ENCODE measurements around the gene PSD. TPM values are rescaled to one million over a fixed set of nuclear protein-coding genes. Genes with fewer than 3 reads are reported as not detected.
A peak's percentile ranks its signal among the peaks of the same experiment; 100 is the strongest.

Gene PSD
- total RNA-seq, 1 donor from 2014 or later: 0.34 TPM

DNA sequence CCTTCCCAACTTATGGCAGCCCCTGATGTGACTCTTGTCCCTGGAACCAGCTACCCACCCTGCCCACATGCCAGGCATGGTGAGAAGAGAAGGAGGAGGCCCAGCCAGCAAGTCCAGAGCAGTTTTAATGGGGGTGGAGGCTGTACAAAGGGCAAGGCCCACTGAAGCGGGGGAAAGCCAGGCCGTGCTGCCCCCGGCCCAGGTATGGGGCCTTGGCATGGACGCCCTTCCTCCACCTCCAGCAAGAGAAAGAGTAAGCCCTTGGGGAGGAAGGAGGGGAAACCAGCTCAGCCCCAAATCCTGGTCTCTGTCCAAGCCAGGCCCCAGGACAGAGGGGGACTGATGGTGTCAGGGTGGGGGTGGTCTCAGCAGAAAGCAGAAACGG lies 16.1 kb downstream of the PSD start:
- DNase-seq: no peak

DNA sequence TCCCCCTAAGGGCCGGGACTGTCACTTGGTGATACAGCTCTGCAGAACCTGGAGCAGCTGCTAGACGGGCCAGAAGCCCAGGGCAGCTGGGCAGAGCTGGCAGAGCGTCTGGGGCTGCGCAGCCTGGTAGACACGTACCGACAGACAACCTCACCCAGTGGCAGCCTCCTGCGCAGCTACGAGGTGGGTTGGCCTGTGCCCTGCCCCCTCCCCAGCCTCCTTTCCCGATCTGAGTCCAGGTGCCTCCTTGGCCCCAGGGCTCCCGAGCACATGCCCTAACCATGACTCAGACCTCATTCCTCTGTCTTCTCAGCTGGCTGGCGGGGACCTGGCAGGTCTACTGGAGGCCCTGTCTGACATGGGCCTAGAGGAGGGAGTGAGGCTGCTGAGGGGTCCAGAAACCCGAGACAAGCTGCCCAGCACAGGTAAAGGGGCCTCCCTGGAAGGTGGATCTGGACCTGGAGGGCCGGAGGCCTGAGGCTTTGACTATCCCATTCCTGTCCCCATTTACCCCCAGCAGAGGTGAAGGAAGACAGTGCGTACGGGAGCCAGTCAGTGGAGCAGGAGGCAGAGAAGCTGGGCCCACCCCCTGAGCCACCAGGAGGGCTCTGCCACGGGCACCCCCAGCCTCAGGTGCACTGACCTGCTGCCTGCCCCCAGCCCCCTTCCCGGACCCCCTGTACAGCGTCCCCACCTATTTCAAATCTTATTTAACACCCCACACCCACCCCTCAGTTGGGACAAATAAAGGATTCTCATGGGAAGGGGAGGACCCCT lies 16.7 kb downstream of the PSD start:
- DNase-seq: no peak

DNA sequence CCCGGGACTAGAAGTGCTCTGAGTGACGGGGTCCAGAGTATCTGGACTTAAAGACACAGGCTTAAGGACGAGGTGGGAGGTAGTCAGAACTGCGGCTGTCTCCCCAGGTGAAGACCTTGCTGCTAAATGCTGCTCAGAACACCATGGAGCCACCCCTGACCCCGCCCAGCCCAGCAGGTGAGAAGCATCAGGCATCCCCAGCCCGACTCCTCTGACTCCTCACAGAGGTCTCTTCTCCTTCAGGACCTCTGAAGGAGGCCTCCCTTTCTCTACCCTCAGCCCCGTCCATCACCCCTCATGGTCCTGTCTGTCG lies 17.3 kb downstream of the PSD start:
- DNase-seq: no peak

DNA sequence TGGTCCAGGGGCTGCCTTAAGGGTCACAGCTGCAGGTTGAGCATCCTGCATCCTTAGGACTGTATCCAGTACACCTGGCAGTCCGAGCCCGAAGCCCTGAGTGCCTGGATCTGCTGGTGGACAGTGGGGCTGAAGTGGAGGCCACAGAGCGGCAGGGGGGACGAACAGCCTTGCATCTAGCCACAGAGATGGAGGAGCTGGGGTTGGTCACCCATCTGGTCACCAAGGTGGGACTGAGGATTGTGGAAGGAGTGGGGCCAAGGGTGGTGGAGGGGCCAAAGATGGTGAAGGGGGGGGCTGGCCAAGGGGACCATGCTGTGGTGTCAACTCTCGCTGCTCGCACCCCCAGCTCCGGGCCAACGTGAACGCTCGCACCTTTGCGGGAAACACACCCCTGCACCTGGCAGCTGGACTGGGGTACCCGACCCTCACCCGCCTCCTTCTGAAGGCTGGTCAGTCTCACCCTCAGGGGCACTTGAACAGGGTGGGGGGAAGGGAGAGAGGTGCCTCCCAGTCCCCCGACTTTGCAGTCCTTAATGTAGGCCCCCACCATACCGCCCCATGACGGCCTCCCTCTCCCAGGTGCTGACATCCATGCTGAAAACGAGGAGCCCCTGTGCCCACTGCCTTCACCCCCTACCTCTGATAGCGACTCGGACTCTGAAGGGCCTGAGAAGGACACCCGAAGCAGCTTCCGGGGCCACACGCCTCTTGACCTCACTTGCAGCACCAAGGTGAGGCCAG lies 17.8 kb downstream of the PSD start:
- DNase-seq: no peak

DNA sequence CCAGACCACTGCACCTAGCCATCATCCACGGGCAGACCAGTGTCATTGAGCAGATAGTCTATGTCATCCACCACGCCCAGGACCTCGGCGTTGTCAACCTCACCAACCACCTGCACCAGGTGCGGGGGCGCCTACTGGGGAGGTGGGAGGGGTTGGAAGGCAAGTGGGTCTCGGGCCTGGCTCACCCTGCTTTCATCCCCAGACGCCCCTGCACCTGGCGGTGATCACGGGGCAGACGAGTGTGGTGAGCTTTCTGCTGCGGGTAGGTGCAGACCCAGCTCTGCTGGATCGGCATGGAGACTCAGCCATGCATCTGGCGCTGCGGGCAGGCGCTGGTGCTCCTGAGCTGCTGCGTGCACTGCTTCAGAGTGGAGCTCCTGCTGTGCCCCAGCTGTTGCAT lies 18.5 kb downstream of the PSD start:
- no peak for DNase-seq

DNA sequence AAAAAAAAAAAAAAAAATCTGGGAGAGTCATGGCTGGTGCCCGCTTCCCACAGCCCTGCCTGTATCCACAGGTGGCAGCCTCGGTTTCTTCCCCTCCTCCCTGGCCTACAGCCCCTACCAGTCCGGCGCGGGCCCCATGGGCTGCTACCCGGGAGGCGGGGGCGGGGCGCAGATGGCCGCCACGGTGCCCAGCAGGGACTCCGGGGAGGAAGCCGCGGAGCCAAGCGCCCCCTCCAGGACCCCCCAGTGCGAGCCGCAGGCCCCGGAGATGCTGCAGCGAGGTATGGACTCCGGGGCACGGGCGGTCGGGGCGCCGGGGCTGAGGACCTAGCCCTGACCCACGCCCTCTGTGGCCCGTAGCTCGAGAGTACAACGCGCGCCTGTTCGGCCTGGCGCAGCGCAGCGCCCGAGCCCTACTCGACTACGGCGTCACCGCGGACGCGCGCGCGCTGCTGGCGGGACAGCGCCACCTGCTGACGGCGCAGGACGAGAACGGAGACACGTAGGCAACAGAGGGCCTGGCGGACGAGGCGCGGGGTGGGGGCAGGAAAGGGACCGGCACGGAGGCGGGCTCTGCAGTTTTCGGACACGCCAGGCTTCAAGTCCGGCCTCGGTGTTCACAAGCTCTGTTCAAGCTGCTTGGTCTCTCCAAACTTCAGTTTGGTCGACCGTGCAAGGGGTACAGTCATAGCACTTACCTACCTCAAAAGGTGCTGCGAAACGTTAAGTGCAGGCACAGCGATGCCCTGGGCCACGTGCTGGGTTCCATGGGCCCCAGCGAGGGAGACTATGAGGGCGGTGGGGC lies 19.2 kb downstream of the PSD start:
- DNase-seq: peak; percentile 93

DNA sequence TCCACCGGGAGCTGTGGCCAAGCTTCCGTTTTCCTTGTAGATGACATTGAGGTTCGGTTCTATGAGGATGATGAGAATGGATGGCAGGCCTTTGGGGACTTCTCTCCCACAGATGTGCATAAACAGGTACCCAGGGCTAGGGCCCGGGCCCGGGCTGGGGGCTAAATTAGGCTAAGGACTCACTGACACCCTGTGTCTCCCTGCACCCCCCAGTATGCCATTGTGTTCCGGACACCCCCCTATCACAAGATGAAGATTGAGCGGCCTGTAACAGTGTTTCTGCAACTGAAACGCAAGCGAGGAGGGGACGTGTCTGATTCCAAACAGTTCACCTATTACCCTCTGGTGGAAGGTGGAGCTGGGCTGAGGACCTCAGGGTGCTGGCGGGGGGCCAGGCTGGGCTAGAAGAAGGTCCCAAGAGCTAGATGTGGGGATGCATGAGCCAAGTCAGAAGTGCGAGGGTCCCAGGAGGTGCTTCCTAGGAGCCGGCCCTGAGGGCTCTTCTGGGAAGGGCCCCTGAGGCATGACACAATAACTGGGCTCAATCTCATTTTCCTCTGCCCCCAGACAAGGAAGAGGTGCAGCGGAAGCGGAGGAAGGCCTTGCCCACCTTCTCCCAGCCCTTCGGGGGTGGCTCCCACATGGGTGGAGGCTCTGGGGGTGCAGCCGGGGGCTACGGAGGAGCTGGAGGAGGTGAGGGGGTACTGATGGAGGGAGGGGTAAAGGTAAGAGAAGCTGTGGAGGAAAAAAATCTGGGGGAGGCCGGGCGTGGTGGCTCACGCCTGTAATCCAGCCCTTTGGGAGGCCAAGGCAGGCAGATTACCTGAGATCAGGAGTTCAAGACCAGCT lies 20.2 kb downstream of the PSD start:
- no peak for DNase-seq

DNA sequence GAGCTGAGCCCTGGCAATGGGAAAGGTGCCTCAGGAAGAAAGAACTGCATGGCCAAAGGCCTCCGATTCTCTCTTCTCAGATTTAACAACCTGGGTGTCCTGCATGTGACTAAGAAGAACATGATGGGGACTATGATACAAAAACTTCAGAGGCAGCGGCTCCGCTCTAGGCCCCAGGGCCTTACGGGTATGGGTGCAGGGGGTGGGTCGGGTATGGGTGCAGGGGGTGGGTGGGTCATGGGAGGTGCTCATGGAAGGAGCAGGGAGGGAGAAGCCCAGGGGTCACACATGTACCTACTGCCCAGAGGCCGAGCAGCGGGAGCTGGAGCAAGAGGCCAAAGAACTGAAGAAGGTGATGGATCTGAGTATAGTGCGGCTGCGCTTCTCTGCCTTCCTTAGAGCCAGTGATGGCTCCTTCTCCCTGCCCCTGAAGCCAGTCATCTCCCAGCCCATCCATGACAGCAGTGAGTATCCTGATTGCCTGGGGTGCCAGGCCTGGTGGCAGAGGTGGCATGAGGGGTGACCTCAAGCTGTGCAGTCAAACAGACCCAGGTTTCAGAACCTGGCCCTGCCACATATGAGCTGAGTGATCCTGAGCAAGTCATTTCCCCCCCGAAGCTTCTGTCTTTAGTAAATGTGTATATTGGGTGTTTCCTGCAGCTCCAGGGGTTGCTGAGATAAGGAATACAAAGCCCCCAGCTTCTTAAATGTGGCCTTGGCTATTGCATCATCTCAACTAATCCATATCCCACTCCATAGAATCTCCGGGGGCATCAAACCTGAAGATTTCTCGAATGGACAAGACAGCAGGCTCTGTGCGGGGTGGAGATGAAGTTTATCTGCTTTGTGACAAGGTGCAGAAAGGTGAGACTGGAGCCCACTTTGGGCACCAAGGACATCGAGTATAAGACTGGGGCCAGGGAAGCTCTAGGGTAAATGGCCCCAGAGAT lies 21.1 kb downstream of the PSD start:
- no peak for DNase-seq

DNA sequence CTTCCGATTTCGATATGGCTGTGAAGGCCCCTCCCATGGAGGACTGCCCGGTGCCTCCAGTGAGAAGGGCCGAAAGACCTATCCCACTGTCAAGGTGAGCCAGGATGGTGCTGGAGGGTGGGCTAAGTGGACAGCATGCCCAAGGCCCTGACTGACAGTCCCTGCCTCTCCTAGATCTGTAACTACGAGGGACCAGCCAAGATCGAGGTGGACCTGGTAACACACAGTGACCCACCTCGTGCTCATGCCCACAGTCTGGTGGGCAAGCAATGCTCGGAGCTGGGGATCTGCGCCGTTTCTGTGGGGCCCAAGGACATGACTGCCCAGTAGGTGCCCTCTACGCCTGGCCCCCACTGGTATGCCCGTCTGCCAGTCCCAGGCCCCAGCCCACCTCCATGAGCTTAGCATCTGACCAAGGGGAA lies 21.8 kb downstream of the PSD start:
- no peak for DNase-seq

DNA sequence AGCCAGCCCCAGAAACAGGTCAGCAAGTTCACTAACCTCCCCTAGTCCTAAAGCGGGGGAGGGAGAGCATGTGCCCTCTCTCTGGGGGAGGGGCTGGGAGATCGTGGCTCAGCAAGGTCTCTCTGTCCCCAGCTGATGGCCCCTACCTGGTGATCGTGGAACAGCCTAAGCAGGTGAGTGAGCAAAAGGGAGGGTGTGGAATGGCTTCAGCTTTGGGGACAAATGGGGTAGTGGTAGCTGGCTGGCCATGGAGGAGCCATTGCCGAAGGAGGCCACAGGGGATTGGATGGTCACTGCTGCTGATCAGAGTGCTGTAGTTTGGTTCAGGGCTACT lies 22.3 kb downstream of the PSD start:
- DNase-seq: no peak

DNA sequence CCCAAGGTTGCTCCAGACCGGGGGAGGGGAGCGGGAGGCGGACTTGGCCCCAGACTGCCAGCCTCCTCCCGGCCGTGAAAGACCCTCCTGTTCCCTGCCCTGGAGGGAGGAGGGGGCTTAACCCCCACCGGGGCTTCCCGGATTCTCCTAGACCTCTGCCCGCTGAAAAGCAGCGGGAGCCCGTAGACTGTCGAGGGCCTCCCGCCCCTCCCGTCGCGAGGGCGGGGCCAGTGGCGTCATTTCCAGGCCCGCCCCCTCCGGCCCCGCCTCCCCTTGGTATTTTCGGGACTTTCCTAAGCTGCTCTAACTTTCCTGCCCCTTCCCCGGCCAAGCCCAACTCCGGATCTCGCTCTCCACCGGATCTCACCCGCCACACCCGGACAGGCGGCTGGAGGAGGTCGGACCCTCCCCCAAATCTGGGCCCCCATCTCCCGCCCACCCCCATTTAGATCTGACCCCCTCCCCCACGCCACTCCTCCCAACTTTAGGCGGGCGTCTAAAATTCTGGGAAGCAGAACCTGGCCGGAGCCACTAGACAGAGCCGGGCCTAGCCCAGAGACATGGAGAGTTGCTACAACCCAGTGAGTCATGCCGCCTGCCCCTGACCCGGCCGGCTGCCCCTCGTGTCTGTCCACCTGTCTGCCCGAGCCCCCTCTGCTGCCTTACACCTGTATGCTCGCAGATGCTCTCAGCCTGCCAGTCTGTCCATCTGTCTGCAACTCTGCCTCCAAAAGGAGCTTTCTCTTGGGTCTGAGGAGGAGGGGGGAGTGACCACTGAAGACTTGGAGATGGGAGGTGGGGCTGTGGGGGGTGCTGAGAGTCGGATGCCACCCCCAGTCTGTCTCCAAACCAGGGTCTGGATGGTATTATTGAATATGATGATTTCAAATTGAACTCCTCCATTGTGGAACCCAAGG lies 22.9 kb downstream of the PSD start, which contains the start of gene NFKB2:
NFKB2 (plus strand) TSS at position 306 of the 917 bp plus-strand sequence; CDS start at position 561, 255 bp downstream.
- peak; percentile 90 for DNase-seq

DNA sequence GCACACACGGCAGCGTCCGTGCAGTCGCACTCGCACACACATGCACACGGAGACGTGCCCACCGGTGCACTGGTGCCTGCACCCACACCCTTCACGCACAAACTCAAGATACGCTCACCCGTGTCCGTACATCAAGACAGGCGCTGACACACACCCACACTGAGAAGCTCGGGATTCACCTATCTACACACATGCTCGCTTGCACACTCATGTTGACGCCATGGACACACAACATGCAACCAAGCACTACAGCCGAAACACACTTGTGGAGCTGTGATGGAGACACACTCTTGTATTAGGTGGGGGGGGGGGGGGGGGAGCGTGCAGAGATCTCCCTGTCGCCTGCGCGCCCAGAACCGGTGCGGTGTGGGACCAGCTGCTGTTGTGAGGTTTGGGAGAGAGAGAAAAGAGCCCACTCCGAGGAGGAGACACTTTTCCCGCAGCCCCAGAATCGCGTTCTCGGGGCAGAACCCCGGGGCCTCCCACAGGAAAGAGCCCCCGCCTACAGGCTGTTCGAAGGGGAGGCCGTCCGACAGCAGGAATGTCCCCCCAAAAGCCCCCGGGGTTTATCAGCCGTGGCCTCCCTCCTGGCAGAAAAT lies 23.7 kb downstream of the PSD start:
- DNase-seq: peak; percentile 51

DNA sequence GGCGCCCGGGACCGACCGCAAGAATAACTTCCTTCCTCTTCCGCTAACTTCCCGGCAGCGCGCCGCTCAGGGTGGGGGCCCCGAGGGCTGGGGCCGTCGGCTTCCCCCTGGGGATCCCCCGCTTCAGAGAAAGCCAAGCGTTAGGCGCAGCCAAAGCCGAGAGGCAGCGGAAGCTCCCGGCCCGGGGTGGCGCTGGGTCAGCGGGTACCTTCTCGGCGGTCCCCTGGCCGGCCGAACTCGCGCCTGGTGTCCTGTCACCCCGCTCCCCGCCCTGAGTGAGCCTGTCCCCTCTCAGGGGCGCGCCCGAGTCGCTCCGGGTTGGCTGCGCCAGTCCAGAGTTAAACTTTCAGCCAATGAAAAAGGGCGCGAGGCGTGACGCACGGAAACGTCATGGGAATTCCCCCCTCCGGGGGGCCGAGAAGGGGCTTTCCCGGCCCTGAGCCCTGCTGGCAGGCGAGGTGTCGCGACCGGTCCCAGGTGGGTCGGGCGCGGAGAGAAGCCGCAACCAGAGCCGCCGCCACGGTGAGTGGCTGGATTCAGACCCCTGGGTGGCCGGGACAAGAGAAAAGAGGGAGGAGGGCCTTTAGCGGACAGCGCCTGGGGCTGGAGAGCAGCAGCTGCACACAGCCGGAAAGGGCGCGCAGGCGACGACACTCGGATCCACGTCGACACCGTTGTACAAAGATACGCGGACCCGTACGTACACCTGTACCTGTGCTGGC lies 24.3 kb downstream of the PSD start:
- peak; percentile 93 for DNase-seq

DNA sequence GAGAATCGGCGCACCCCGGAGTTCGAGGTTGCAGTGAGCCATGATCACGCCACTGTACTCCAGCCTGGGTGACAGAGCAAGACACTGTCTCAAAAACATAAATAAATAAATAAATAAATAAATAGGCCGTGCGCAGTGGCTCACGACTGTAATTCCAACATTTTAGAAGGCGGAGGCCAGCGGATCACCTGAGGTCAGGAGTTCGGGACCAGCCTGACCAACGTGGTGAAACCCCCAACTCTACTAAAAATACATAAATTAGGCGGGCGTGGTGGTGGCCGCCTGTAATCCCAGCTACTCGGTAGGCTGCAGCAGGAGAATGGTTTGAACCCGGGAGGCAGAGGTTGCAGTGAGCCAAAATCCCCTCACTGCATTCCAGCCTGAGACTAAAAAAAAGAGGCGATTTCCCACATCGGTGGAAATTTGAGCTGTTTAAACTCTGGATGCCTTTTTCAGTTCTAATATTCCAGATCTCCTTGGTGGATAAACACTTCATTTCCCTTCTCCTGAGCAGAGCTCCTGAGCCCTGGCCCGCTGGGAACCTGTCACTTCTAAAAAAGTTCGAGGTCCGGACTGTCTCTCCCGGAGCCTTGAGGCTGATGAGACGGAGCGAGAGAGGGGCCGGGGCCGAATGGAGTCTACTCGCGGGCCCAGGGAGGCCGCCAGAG lies 25.0 kb downstream of the PSD start:
- DNase-seq: no peak

DNA sequence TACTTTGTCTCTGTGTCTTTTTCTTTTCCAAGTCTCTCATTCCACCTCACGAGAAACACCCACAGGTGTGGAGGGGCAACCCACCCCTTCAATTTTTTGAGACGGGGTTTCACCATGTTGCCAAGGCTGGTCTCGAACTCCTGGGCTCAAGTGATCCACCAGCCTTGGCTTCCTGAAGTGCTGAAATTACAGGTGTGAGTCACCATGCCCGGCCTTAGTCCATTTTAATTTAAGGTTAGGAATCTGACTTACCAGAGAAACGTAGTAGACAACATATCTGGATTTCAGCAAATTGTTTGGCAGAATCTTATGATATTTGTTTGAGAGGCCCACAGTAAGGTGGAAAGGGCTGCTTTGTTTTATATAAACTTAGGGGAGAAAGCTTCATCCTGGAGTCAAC lies 26.3 kb downstream of the PSD start:
- no peak for DNase-seq

DNA sequence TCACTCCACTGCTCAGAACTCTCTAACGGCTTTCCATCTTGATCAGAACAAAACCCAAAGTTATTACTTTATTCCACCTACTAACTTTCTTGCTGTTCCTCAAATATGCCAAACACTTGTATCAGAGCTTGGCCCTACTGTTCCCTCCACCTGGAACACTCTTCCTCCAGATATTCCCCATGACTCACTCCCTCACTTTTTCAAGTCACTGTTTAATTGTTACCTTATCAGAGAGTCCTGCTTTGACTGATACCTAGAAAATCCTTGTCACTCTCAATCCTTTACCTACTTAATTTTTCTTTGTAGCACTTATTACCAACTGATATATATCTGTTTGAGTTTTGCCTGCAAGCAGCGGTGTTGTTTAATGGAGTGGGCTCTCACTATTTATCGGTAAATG lies 28.7 kb downstream of the PSD start:
- no peak for DNase-seq

DNA sequence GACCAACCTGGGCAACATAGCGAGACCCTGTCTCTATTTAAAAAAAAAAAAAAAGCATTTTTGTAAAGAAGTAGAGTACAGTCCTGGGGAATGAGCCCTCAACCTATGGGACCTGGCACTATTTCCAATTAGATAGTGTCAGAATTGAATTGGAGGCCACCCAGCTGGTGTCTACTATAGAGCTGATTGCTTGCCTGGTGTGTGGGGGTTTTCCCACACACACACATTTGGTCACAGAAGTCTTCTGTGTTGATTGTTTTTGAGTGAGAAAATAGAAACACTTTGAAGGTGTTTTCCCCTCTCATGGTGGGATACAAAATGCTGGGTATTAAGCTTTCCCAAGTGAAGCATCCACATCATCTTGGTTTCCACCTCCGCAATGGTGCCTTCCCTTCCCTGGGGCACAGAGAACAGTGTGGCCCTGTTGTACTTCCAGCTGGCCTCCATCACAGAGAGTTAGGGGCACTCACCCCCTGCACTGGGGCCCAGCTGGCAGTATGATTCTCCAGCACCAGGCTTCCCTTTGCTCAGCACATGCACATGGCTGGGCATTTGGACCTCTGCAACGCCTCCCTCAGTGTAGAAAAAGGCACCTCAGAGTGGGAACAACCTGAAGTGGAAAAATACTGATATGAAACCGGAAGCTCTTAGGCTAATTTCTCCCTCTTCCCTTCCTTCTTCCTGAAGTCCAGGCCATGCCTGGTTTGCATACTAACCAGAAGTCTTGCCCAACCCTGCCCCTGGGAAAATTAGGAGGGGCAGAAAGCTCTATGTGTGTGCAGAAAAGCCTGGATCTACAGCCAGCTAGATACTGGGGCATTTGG lies 33.8 kb downstream of the PSD start:
- DNase-seq: no peak

DNA sequence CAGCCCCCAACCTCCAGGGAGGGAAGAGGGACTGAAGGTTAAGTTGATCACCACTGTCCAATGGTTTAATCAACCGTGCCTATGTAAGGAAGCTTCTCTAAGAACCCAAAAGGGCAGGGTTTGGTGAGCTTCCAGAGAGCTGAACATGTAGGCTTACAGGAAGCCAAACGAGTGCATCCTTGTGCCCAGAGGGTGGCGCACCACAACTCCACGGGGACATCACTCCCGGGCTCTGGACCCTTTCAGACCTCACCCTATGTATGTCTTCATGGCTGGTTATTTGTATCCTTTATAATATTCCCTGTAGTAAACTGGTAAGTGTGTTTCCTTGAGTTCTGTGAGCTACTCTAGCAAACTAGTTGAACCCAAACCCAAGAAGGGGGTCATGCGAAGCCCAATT lies 34.5 kb downstream of the PSD start:
- peak; percentile 24 for DNase-seq
